Amygdala (tissue), 56 donors: ENCODE measurements around the gene FOXJ3.

Experiments
- DNase-seq, 56 donors: peaks; one replicate each; lab custom pipeline; 2025; lab: John Stamatoyannopoulos, UW

FOXJ3 gene

GRCh38 chr1:42313970-42314369 is 21.1 kb downstream of the FOXJ3 start:
- DNase-seq = no peak

GRCh38 chr1:42312576-42313212 is 22.3 kb downstream of the FOXJ3 start:
- no peak for DNase-seq

- DNase-seq = no peak
Observed at GRCh38 chr1:42311897-42312296, 23.1 kb downstream of the FOXJ3 start.

GRCh38 chr1:42311138-42311537 is 23.9 kb downstream of the FOXJ3 start:
- DNase-seq = no peak

GRCh38 chr1:42306977-42307376 is 28.1 kb downstream of the FOXJ3 start:
- no peak for DNase-seq

GRCh38 chr1:42305639-42306038 is 29.4 kb downstream of the FOXJ3 start:
- DNase-seq = no peak

- no peak for DNase-seq
Observed at GRCh38 chr1:42302034-42302433, 33.0 kb downstream of the FOXJ3 start.

GRCh38 chr1:42298520-42298919 is 36.5 kb downstream of the FOXJ3 start:
- no peak for DNase-seq

- no peak for DNase-seq
Observed at GRCh38 chr1:42295816-42296215, 39.2 kb downstream of the FOXJ3 start.

GRCh38 chr1:42290130-42290529 is 44.9 kb downstream of the FOXJ3 start:
- no peak for DNase-seq

GRCh38 chr1:42288311-42288985 is 46.6 kb downstream of the FOXJ3 start:
- DNase-seq = no peak

- DNase-seq = no peak
Observed at GRCh38 chr1:42282867-42283583, 52.0 kb downstream of the FOXJ3 start.

GRCh38 chr1:42282024-42282579 is 52.9 kb downstream of the FOXJ3 start:
- DNase-seq = no peak

- no peak for DNase-seq
Observed at GRCh38 chr1:42280821-42281220, 54.2 kb downstream of the FOXJ3 start.

GRCh38 chr1:42279055-42279454 is 56.0 kb downstream of the FOXJ3 start:
- no peak for DNase-seq

- DNase-seq = no peak
Observed at GRCh38 chr1:42272920-42273319, 62.1 kb downstream of the FOXJ3 start.

- no peak for DNase-seq
Observed at GRCh38 chr1:42267904-42268303, 67.1 kb downstream of the FOXJ3 start.

GRCh38 chr1:42266253-42267135 is 68.5 kb downstream of the FOXJ3 start:
- DNase-seq = no peak

GRCh38 chr1:42264511-42265190 is 70.4 kb downstream of the FOXJ3 start:
- no peak for DNase-seq

- no peak for DNase-seq
Observed at GRCh38 chr1:42263019-42263418, 72.0 kb downstream of the FOXJ3 start.
